SJSA1 (cell line): ENCODE data around the gene CCDC117. TPM values are rescaled to one million over a fixed set of nuclear protein-coding genes. Genes with fewer than 3 reads are reported as not detected.
"Not testable (repeated sequence)": the region's sequence is repeated elsewhere in the genome, so short reads cannot be mapped to it uniquely, and the experiment has no call there.

Source experiments
- DNase-seq, 2 experiments: peaks; one replicate each; pipeline ENCODE4 v3.0.0-alpha.2; 2015 to 2020; ENCODE audit warnings: low spot score in 2 of 2, low read depth in 1 of 2
- H3K27ac ChIP-seq: fragments of 250-450 bp; sonication (Bioruptor Pico); 2 replicates; pipeline ENCODE4 v1.5.1; 2020; ENCODE audit warnings: mild to moderate bottlenecking, moderate library complexity
- H3K27me3 ChIP-seq: fragments of 250-450 bp; sonication (Bioruptor Pico); replicated peaks from 2 replicates; pipeline ENCODE4 v1.5.1; 2020; ENCODE audit warnings: mild to moderate bottlenecking, moderate library complexity
- H3K36me3 ChIP-seq: fragments of 250-450 bp; sonication (Bioruptor Pico); 2 replicates; pipeline ENCODE4 v1.5.1; 2020; ENCODE audit warnings: mild to moderate bottlenecking
- H3K4me1 ChIP-seq: fragments of 250-450 bp; sonication (Bioruptor Pico); replicated peaks from 2 replicates; pipeline ENCODE4 v1.6.1; 2021; ENCODE audit warnings: mild to moderate bottlenecking
- H3K4me3 ChIP-seq: fragments of 250-450 bp; sonication (Bioruptor Pico); 2 replicates; pipeline ENCODE4 v1.5.1; 2020; ENCODE audit warnings: mild to moderate bottlenecking
- H3K9me3 ChIP-seq: fragments of 250-450 bp; sonication (Bioruptor Pico); replicated peaks from 2 replicates; pipeline ENCODE4 v1.5.1; 2020; ENCODE audit warnings: mild to moderate bottlenecking
- total RNA-seq: library from RNA; depleted of rRNA; stranded (reverse); fragments of >200 nt; shearing (Covaris generic); gene quantifications from 2 replicates; pipeline ENCODE4 v1.2.3, GENCODE V29; 2014

The CCDC117 gene
- total RNA-seq, 1 experiment from 2014 or later = 60.0 TPM

- H3K4me3 ChIP-seq = peak within 1 kb of the TSS; percentile 82
- H3K9me3 ChIP-seq = no peaks in the 10 kb centered on the region
- peak within 1 kb of the TSS; percentile 96 for H3K27ac ChIP-seq
- H3K36me3 ChIP-seq = peaks cover 34% of the 10 kb centered on the region
- DNase-seq = peak; percentile 91 to 93
- H3K4me1 ChIP-seq = no peaks in the 10 kb centered on the region; the same call in 1 of the 2 replicates
- H3K27me3 ChIP-seq = no peaks in the 10 kb centered on the region
Observed at GRCh38 chr22:28800308-28801041, 28.0 kb downstream of the CCDC117 start, which contains the start of gene XBP1. Gene XBP1, minus strand, starts transcription at chr22:28800569.

GRCh38 chr22:28801845-28802594 lies 29.5 kb downstream of the CCDC117 start:
- Histone ChIP-seq H3K36me3 (peaks cover 19% of the 10 kb centered on the region), H3K9me3 (no peaks in the 10 kb centered on the region), H3K27me3 (no peaks in the 10 kb centered on the region), H3K4me1 (no peaks in the 10 kb centered on the region; the same call in 1 of the 2 replicates), H3K27ac (no peak overlapping the region), H3K4me3 (no peak overlapping the region)
- peak in 1 of 2 experiments; percentile 8 for DNase-seq

- no peaks in the 10 kb centered on the region for H3K27me3 ChIP-seq
- H3K9me3 ChIP-seq = no peaks in the 10 kb centered on the region
- H3K27ac ChIP-seq = no peak overlapping the region
- peaks cover 14% of the 10 kb centered on the region for H3K36me3 ChIP-seq
- no peak overlapping the region for H3K4me3 ChIP-seq
- DNase-seq = no peak
- H3K4me1 ChIP-seq = no peaks in the 10 kb centered on the region; the same call in 1 of the 2 replicates
Observed at GRCh38 chr22:28802595-28803123, 30.2 kb downstream of the CCDC117 start.

GRCh38 chr22:28805426-28805825 lies 32.9 kb downstream of the CCDC117 start:
- H3K9me3 ChIP-seq, H3K4me1 ChIP-seq, H3K36me3 ChIP-seq, H3K4me3 ChIP-seq, DNase-seq, H3K27me3 ChIP-seq, H3K27ac ChIP-seq: not testable (repeated sequence)

- H3K36me3 ChIP-seq = no peaks in the 10 kb centered on the region
- H3K27ac ChIP-seq = no peak overlapping the region
- no peak overlapping the region for H3K4me3 ChIP-seq
- H3K9me3 ChIP-seq = no peaks in the 10 kb centered on the region
- H3K4me1 ChIP-seq = no peaks in the 10 kb centered on the region
- H3K27me3 ChIP-seq = no peaks in the 10 kb centered on the region
- no peak for DNase-seq
Observed at GRCh38 chr22:28808716-28809355, 36.3 kb downstream of the CCDC117 start.

GRCh38 chr22:28810821-28811491 lies 38.5 kb downstream of the CCDC117 start:
- no peaks in the 10 kb centered on the region for H3K27me3 ChIP-seq
- H3K9me3 ChIP-seq = no peaks in the 10 kb centered on the region
- no peak overlapping the region for H3K27ac ChIP-seq
- no peak overlapping the region for H3K4me3 ChIP-seq
- no peaks in the 10 kb centered on the region; the same call in 1 of the 2 replicates for H3K36me3 ChIP-seq
- DNase-seq = no peak
- H3K4me1 ChIP-seq = no peaks in the 10 kb centered on the region

- H3K36me3 ChIP-seq = no peaks in the 10 kb centered on the region; the same call in 1 of the 2 replicates
- H3K27me3 ChIP-seq = no peaks in the 10 kb centered on the region
- no peak overlapping the region for H3K4me3 ChIP-seq
- no peak overlapping the region for H3K27ac ChIP-seq
- no peak for DNase-seq
- H3K4me1 ChIP-seq = no peaks in the 10 kb centered on the region
- H3K9me3 ChIP-seq = no peaks in the 10 kb centered on the region
Observed at GRCh38 chr22:28812516-28812915, 40.0 kb downstream of the CCDC117 start.

GRCh38 chr22:28813772-28814518 lies 41.5 kb downstream of the CCDC117 start:
- DNase-seq = no peak
- no peaks in the 10 kb centered on the region for H3K4me1 ChIP-seq
- no peak overlapping the region for H3K4me3 ChIP-seq
- no peaks in the 10 kb centered on the region for H3K9me3 ChIP-seq
- H3K27ac ChIP-seq = no peak overlapping the region
- no peaks in the 10 kb centered on the region; the same call in 1 of the 2 replicates for H3K36me3 ChIP-seq
- H3K27me3 ChIP-seq = no peaks in the 10 kb centered on the region

GRCh38 chr22:28815111-28815510 lies 42.6 kb downstream of the CCDC117 start:
- Histone ChIP-seq H3K27ac (no peak overlapping the region), H3K36me3 (no peaks in the 10 kb centered on the region; the same call in 1 of the 2 replicates), H3K27me3 (no peaks in the 10 kb centered on the region), H3K4me3 (no peak overlapping the region), H3K9me3 (no peaks in the 10 kb centered on the region), H3K4me1 (no peaks in the 10 kb centered on the region)
- DNase-seq = no peak

- Histone ChIP-seq H3K9me3 (no peaks in the 10 kb centered on the region), H3K27ac (no peak overlapping the region), H3K27me3 (no peaks in the 10 kb centered on the region), H3K4me1 (no peaks in the 10 kb centered on the region), H3K36me3 (no peaks in the 10 kb centered on the region; the same call in 1 of the 2 replicates), H3K4me3 (no peak overlapping the region)
- no peak for DNase-seq
Observed at GRCh38 chr22:28815729-28816128, 43.2 kb downstream of the CCDC117 start.

GRCh38 chr22:28817064-28817463 lies 44.6 kb downstream of the CCDC117 start:
- Histone ChIP-seq H3K9me3 (no peaks in the 10 kb centered on the region), H3K27ac (no peak overlapping the region), H3K27me3 (no peaks in the 10 kb centered on the region), H3K4me1 (no peaks in the 10 kb centered on the region), H3K4me3 (no peak overlapping the region), H3K36me3 (no peaks in the 10 kb centered on the region; the same call in 1 of the 2 replicates)
- DNase-seq = no peak

GRCh38 chr22:28817919-28818859 lies 45.7 kb downstream of the CCDC117 start:
- Histone ChIP-seq H3K27me3 (no peaks in the 10 kb centered on the region), H3K36me3 (no peaks in the 10 kb centered on the region; the same call in 1 of the 2 replicates), H3K4me3 (no peak overlapping the region), H3K27ac (no peak overlapping the region), H3K9me3 (no peaks in the 10 kb centered on the region), H3K4me1 (no peaks in the 10 kb centered on the region)
- no peak for DNase-seq
